IPS DF 19.7 (cell line): ENCODE measurements around the gene EBF4.
"Not testable (repeated sequence)": the region's sequence is repeated elsewhere in the genome, so short reads cannot be mapped to it uniquely, and the experiment has no call there.

Experiments used
- DNase-seq: peaks from one replicate; pipeline ENCODE4 v3.0.0-alpha.2; 2013; ENCODE audit warnings: low read depth, low spot score

The EBF4 gene

DNA sequence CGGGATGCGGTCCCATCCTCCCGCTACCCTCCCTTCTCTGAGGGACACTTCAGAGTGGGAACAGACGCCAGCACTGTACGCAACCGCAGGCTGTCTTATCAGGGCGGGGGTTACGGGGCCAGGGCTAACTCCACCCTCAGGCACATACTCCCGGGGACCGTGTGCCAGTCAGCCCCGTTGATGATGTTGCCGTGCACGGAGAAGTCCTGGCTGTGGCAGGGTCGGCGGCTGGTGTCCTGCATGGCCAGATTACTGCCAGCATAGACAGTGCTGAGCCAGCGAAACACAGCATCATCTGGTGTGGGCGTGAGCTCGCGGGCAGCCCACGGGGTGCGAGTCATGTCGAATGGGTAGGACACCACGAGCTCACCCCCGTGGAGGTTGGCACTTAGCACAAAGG, 102.9 kb downstream of the EBF4 start:
- no peak for DNase-seq

DNA sequence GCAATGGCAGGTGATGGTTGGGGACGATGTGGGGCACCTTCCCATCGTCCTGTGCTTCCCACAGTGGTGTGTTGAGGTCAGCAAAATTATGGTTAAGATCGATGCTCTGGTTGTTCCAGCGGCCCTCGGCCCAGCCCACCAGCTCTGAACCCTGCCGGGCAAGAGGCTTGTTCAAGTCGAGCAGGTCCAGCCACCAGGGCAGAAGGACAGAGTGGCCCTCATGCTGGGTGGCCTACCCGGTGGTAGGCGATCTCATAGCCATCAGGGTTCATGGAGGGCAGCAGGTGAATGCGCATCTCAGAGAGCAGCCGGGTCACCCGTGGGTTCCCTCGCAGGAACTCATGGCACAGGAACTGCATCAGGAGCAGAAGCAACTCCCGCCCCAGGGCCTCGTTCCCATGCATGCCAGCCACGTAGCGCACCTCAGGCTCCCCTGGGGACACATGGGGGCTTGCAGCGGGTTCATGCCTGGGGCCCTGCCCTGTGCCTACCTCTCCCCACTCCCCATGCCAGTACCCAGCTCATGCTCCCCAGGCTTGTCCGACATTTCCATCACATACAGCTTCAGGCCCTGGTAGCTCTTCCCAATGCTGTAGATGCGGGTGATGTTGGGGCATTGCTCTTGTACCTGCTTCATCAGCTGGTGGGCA, 103.6 kb downstream of the EBF4 start:
- no peak for DNase-seq

GRCh38 chr20:2797136-2797983, 104.8 kb downstream of the EBF4 start:
- no peak for DNase-seq

GRCh38 chr20:2798095-2798805, 105.7 kb downstream of the EBF4 start:
- no peak for DNase-seq

- DNase-seq: no peak
These were observed 106.2 kb downstream of the EBF4 start for GRCh38 chr20:2798814-2799213.

- DNase-seq: no peak
These were observed 106.7 kb downstream of the EBF4 start for GRCh38 chr20:2799271-2799670.

GRCh38 chr20:2799688-2800520, 107.3 kb downstream of the EBF4 start:
- no peak for DNase-seq

GRCh38 chr20:2800521-2801285, 108.1 kb downstream of the EBF4 start, which contains the start of gene CPXM1:
TSS of gene CPXM1 (minus strand) at chr20:2800627. CDS start at chr20:2800572, 55 bp downstream.
- no peak for DNase-seq

- DNase-seq: no peak
These were observed 108.7 kb downstream of the EBF4 start for GRCh38 chr20:2801286-2801728.

- no peak for DNase-seq
These were observed 111.7 kb downstream of the EBF4 start for GRCh38 chr20:2804041-2804828.

DNA sequence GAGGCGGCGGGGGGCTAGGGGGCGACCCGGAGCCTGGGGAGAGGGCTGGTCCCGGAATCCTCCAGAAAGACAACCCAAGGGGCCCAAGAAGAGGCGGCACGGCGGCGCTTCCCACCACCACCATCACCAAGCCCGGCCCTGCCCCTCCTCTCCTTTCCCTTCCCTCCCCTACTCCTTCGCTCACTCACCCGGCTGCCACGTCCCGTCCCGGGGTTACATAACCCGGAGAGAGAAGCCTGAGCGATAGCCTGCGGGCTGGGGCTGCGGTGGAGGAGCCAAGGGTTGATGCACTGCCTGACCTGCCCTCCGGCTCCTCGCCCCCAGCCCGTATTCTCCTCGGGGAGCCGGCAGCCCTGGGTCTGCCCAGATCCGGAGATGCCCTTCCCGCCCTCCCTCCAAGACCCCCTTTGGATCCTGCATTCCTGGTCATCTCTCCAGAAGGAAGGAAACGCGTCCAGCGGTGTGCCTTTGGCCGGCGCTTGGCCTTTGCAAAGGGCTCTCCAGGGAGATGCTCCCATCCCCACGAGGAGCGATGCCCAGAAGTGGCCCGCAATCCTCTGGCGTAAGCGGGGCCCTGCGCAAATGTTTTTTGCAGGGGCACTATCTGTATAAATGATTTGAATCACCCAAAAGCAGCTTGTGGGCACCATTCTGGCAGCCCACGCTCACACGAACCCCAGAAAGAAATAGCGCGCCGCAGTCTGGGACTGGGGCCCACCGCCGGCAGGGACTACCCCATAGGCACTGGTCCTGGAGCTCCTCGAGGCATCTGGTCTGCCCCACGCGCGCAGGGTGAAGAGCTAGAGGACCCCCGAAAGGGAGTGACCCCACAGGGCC, 112.5 kb downstream of the EBF4 start:
- DNase-seq: no peak

- no peak for DNase-seq
These were observed 113.2 kb downstream of the EBF4 start for GRCh38 chr20:2805689-2806350.

- DNase-seq: no peak
These were observed 113.7 kb downstream of the EBF4 start for GRCh38 chr20:2806351-2806701.

DNA sequence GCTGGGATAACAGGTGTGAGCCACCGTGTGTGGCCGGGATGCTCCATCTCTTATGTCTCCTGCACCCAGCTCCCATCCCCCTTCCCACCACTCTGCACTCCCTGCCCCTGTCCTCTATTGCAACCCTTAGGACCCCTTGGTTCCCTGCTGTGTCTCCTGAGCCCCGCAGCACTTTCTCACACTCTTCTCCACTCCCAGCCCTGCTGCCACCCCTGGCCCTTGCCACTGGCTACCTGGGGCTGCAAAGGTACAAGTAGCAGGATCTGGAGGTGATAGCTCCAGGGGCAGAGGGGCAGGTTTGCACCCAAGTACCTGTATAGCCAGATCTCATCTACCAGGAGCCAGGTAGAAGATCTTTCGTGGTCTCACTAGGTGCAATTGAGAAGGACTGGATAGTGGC, 114.4 kb downstream of the EBF4 start:
- DNase-seq: no peak

- DNase-seq: not testable (repeated sequence)
These were observed 115.3 kb downstream of the EBF4 start for GRCh38 chr20:2807929-2808328.

- DNase-seq: no peak
These were observed 117.1 kb downstream of the EBF4 start for GRCh38 chr20:2809690-2810089.
